H1 (cell line): ENCODE measurements around the gene RRAS. TPM values are rescaled to one million over a fixed set of nuclear protein-coding genes. Genes with fewer than 3 reads are reported as not detected.

ENCODE experiments used
- ASH2L ChIP-seq: fragments of 200-600, 300-600 bp; sonication (generic); IDR thresholded peaks from one replicate; pipeline ENCODE4 v1.7.1; 2017; ENCODE audit warnings: low read length
- ATF2 ChIP-seq: IDR thresholded peaks from 2 replicates; pipeline ENCODE4 v1.6.1; 2012; ENCODE audit warnings: low read length, inconsistent platforms
- BRCA1 ChIP-seq: IDR thresholded peaks from 2 replicates; pipeline ENCODE4 v1.6.1; 2012; ENCODE audit warnings: low read depth, low read length, improper control_type of control experiment
- CHD1 ChIP-seq: IDR thresholded peaks from 2 replicates; pipeline ENCODE4 v1.6.1; 2012; ENCODE audit warnings: low read depth, low read length, improper control_type of control experiment
- CHD7 ChIP-seq: fragments of 300-600 bp; sonication (generic); IDR thresholded peaks from 2 replicates; pipeline ENCODE4 v1.7.1; 2012; ENCODE audit warnings: low read length, moderate library complexity, mild to moderate bottlenecking, inconsistent platforms; ENCODE audit not compliant: insufficient replicate concordance
- CTBP2 ChIP-seq: IDR thresholded peaks from 2 replicates; pipeline ENCODE4 v1.7.0; 2011; ENCODE audit warnings: borderline replicate concordance, mild to moderate bottlenecking, moderate library complexity, mixed read lengths, low read length; ENCODE audit not compliant: insufficient read depth, insufficient read length
- FOSL1 ChIP-seq: IDR thresholded peaks from 2 replicates; pipeline ENCODE4 v1.6.1; 2011; ENCODE audit warnings: mild to moderate bottlenecking, low read depth, low read length, moderate library complexity; ENCODE audit not compliant: insufficient read depth
- HDAC2 ChIP-seq, 2 experiments: fragments of 300-600 bp in 1 of 2; sonication (generic) in 1 of 2; IDR thresholded peaks; 2 replicates each; pipeline ENCODE4 v1.6.1; 2011 to 2012; ENCODE audit warnings: low read depth in 2 of 2, low read length in 2 of 2, mild to moderate bottlenecking in 2 of 2, moderate library complexity in 2 of 2, borderline replicate concordance in 1 of 2, inconsistent platforms in 1 of 2
- MAFK ChIP-seq: IDR thresholded peaks from 2 replicates; pipeline ENCODE4 v1.6.1; 2012; ENCODE audit warnings: low read depth, mild to moderate bottlenecking, improper control_type of control experiment, low read length
- POU5F1 ChIP-seq: IDR thresholded peaks from 2 replicates; pipeline ENCODE4 v1.6.1; 2011; ENCODE audit warnings: low read depth, mild to moderate bottlenecking, low read length, moderate library complexity
- polyA plus RNA-seq, 7 experiments: library from polyadenylated mRNA; depleted of rRNA in 3 of 7; stranded (reverse) in 5 of 7; unstranded in 2 of 7; fragments of >200 nt in 5 of 7; fragments of 200-250 nt in 2 of 7; gene quantifications; 1 replicate in 5 of 7; 2 replicates in 1 of 7; 4 replicates in 1 of 7; pipeline versions ENCODE4 v1.2.1 to v1.2.3, GENCODE V29; 2011 to 2013; ENCODE audit warnings: missing spikeins in 2 of 7, mixed read lengths in 2 of 7
- total RNA-seq: library from RNA; stranded (reverse); fragmentation: NEBNext Ultra II Directional; extraction: Animal tissue kit (Norgen Biotek cat#: 25700); gene quantifications from 2 replicates; pipeline ENCODE4 v1.2.1, GENCODE V29; 2021

Gene RRAS
- total and polyA plus RNA-seq, 2 of the 8 experiments (the other 6 are each of a cell fraction or from before 2014, with no cell fraction given), result 17.7 to 49.1 TPM

- TF ChIP-seq CHD7 (no peak), FOSL1 (no peak), ATF2 (no peak), MAFK (no peak), CHD1 (no peak), HDAC2 (IDR thresholded peaks at IDR 0.05; ENCODE audit: borderline replicate concordance in 1 of 2, low read depth in 2 of 2, low read length in 2 of 2) (no peak), POU5F1 (no peak), CTBP2 (no peak), BRCA1 (no peak), ASH2L (no peak)
These were observed 26.6 kb downstream of the RRAS start (continued) for GRCh38 chr19:49613374-49613773.
